ENCODE data around the gene P3H3. TPM values are rescaled to one million over a fixed set of nuclear protein-coding genes. Genes with fewer than 3 reads are reported as not detected.
A peak's percentile ranks its signal among the peaks of the same experiment; 100 is the strongest.
"Not testable (repeated sequence)": the region's sequence is repeated elsewhere in the genome, so short reads cannot be mapped to it uniquely, and the experiment has no call there.

Gene P3H3
- total RNA-seq, 1 experiment from 2014 or later: 56.4 TPM

- in situ Hi-C loops (cut with HindIII; ENCODE audit: low sequenced_read_pairs): no loop called here
- DNase-seq (ENCODE audit: low spot score): no peak
Measured at GRCh38 chr12:6860942-6861341, 32.7 kb downstream of the P3H3 start.

- DNase-seq (ENCODE audit: low spot score): no peak
- in situ Hi-C loops (cut with HindIII; ENCODE audit: low sequenced_read_pairs): no loop called here
Measured at GRCh38 chr12:6861391-6861790, 33.2 kb downstream of the P3H3 start.

GRCh38 chr12:6863033-6863432 lies 34.8 kb downstream of the P3H3 start:
- in situ Hi-C loops (cut with HindIII; ENCODE audit: low sequenced_read_pairs): no loop called here
- no peak for DNase-seq (ENCODE audit: low spot score)

GRCh38 chr12:6863586-6864321 lies 35.5 kb downstream of the P3H3 start:
- no peak for DNase-seq (ENCODE audit: low spot score)
- in situ Hi-C loops (cut with HindIII; ENCODE audit: low sequenced_read_pairs): no loop called here

GRCh38 chr12:6865307-6865706 lies 37.1 kb downstream of the P3H3 start:
- in situ Hi-C loops (cut with HindIII; ENCODE audit: low sequenced_read_pairs); DNase-seq (ENCODE audit: low spot score): not testable (repeated sequence)

- no peak for DNase-seq (ENCODE audit: low spot score)
- in situ Hi-C loops (cut with HindIII; ENCODE audit: low sequenced_read_pairs): no loop called here
Measured at GRCh38 chr12:6866163-6866919, 38.1 kb downstream of the P3H3 start.

GRCh38 chr12:6866920-6867412 lies 38.8 kb downstream of the P3H3 start:
- peak; percentile 38 for DNase-seq (ENCODE audit: low spot score)
- in situ Hi-C loops (cut with HindIII; ENCODE audit: low sequenced_read_pairs): no loop called here

GRCh38 chr12:6867413-6868210 lies 39.4 kb downstream of the P3H3 start, which contains the start of gene TPI1:
Gene TPI1, plus strand, starts transcription at chr12:6867531. Its CDS starts 36 bp downstream, at chr12:6867567.
- in situ Hi-C loops (cut with HindIII; ENCODE audit: low sequenced_read_pairs): no loop called here

GRCh38 chr12:6868211-6869048 lies 40.2 kb downstream of the P3H3 start:
- DNase-seq (ENCODE audit: low spot score): no peak
- in situ Hi-C loops (cut with HindIII; ENCODE audit: low sequenced_read_pairs): no loop called here

More at GRCh38 chr12:6867413-6868210, 39.4 kb downstream of the P3H3 start, which contains the start of gene TPI1:
- peak; percentile 89 for DNase-seq (ENCODE audit: low spot score)

GRCh38 chr12:6869049-6870021 lies 41.1 kb downstream of the P3H3 start:
- peak; percentile 91 for DNase-seq (ENCODE audit: low spot score)
- in situ Hi-C loops (cut with HindIII; ENCODE audit: low sequenced_read_pairs): no loop called here

- in situ Hi-C loops (cut with HindIII; ENCODE audit: low sequenced_read_pairs); DNase-seq (ENCODE audit: low spot score): not testable (repeated sequence)
Measured at GRCh38 chr12:6870304-6870703, 42.1 kb downstream of the P3H3 start.

GRCh38 chr12:6871052-6871957 lies 43.1 kb downstream of the P3H3 start:
- DNase-seq (ENCODE audit: low spot score): peak; percentile 26
- in situ Hi-C loops (cut with HindIII; ENCODE audit: low sequenced_read_pairs): no loop called here

GRCh38 chr12:6872073-6873048 lies 44.2 kb downstream of the P3H3 start:
- in situ Hi-C loops (cut with HindIII; ENCODE audit: low sequenced_read_pairs): no loop called here
- DNase-seq (ENCODE audit: low spot score): peak; percentile 80

- peak; percentile 92 for DNase-seq (ENCODE audit: low spot score)
- in situ Hi-C loops (cut with HindIII; ENCODE audit: low sequenced_read_pairs): no loop called here
Measured at GRCh38 chr12:6873094-6874014, 45.1 kb downstream of the P3H3 start, which contains the start of gene SPSB2. Gene SPSB2, minus strand, starts transcription at chr12:6873303. Its CDS starts 402 bp downstream, at chr12:6872901.
